HEK293 (cell line): ENCODE measurements around the gene ZC3H4.

ENCODE experiments used
- CTCF ChIA-PET: fragments of 350-600 bp; formaldehyde crosslinking; extraction: SDS; loops from one replicate; lab custom pipeline; 2021; ENCODE audit warnings: antibody characterized with exemption; lab: Yijun Ruan, JAX
- POLR2A ChIA-PET: fragments of 300-600 bp; formaldehyde crosslinking; extraction: SDS; loops from one replicate; lab custom pipeline; 2020; ENCODE audit warnings: antibody characterized with exemption, inconsistent platforms; lab: Yijun Ruan, JAX
- H3K27ac ChIP-seq: fragments of 200-500 bp; sonication (Bioruptor generic); 2 replicates; pipeline ENCODE4 v1.5.1; 2014; ENCODE audit warnings: low read depth, low read length, control low read depth, inconsistent platforms; ENCODE audit errors: extremely low read depth
- H3K36me3 ChIP-seq, 2 experiments: fragments of 200-500 bp in 1 of 2; sonication (Bioruptor generic) in 1 of 2; 1 replicate in 1 of 2; 2 replicates in 1 of 2; pipeline ENCODE4 v1.5.1; 2014 to 2017; ENCODE audit warnings: inconsistent platforms in 2 of 2, low read length in 2 of 2; ENCODE audit not compliant: control insufficient read depth in 2 of 2, insufficient read depth in 1 of 2
- H3K4me1 ChIP-seq: fragments of 200-500 bp; sonication (Bioruptor generic); 2 replicates; pipeline ENCODE4 v1.5.1; 2014; ENCODE audit warnings: mild to moderate bottlenecking, low read length, inconsistent platforms; ENCODE audit not compliant: control insufficient read depth, insufficient read depth
- H3K4me3 ChIP-seq: 2 replicates; pipeline ENCODE4 v1.5.1; 2011; ENCODE audit warnings: low read depth, mild to moderate bottlenecking, control low read depth, low read length, moderate library complexity
- H3K9me3 ChIP-seq: fragments of 200-500 bp; sonication (Bioruptor generic); 2 replicates; pipeline ENCODE4 v1.5.1; 2014; ENCODE audit warnings: low read depth, low read length, inconsistent platforms; ENCODE audit not compliant: control insufficient read depth, insufficient read depth
- FEZF1 ChIP-seq: fragments of 450-650 bp; formaldehyde crosslinking; IDR thresholded peaks from 2 replicates; pipeline ENCODE4 v1.5.1; 2016; ENCODE audit warnings: missing biosample characterization, missing genetic modification characterization
- ZBTB20 ChIP-seq: fragments of 450-650 bp; formaldehyde crosslinking; IDR thresholded peaks from 2 replicates; pipeline ENCODE4 v1.5.1; 2016; ENCODE audit warnings: missing biosample characterization, missing genetic modification characterization
- ZNF18 ChIP-seq: fragments of 450-650 bp; formaldehyde crosslinking; IDR thresholded peaks from 2 replicates; pipeline ENCODE4 v1.5.1; 2016; ENCODE audit warnings: missing biosample characterization, missing genetic modification characterization
- ZNF184 ChIP-seq: fragments of 450-650 bp; IDR thresholded peaks from 2 replicates; pipeline ENCODE4 v1.5.1; 2018; ENCODE audit warnings: missing biosample characterization, mild to moderate bottlenecking, missing genetic modification characterization
- ZNF202 ChIP-seq: fragments of 450-650 bp; formaldehyde crosslinking; IDR thresholded peaks from 2 replicates; pipeline ENCODE4 v1.5.1; 2016; ENCODE audit warnings: missing biosample characterization, missing genetic modification characterization, borderline replicate concordance
- ZNF292 ChIP-seq: fragments of 450-650 bp; formaldehyde crosslinking; IDR thresholded peaks from 2 replicates; pipeline ENCODE4 v1.5.1; 2016; ENCODE audit warnings: low read depth, missing biosample characterization, missing genetic modification characterization, borderline replicate concordance
- ZNF335 ChIP-seq: fragments of 450-650 bp; formaldehyde crosslinking; conservative IDR thresholded peaks from 2 replicates; pipeline ENCODE4 v1.5.1; 2016; ENCODE audit warnings: missing biosample characterization, missing genetic modification characterization
- ZNF530 ChIP-seq: fragments of 450-650 bp; formaldehyde crosslinking; IDR thresholded peaks from 2 replicates; pipeline ENCODE4 v1.5.1; 2016; ENCODE audit warnings: low read depth, missing biosample characterization, missing genetic modification characterization
- ZNF658 ChIP-seq: fragments of 450-650 bp; formaldehyde crosslinking; IDR thresholded peaks from 2 replicates; pipeline ENCODE4; 2016; ENCODE audit warnings: missing biosample characterization, missing genetic modification characterization
- ZNF677 ChIP-seq: fragments of 450-650 bp; IDR thresholded peaks from 2 replicates; pipeline ENCODE4 v1.5.0; 2018; ENCODE audit warnings: missing biosample characterization, mild to moderate bottlenecking, missing genetic modification characterization, moderate library complexity
- ZNF837 ChIP-seq: fragments of 450-650 bp; formaldehyde crosslinking; IDR thresholded peaks from 2 replicates; pipeline ENCODE4 v1.5.1; 2016; ENCODE audit warnings: missing biosample characterization, missing genetic modification characterization
- ZNF843 ChIP-seq: fragments of 450-650 bp; formaldehyde crosslinking; IDR thresholded peaks from 2 replicates; pipeline ENCODE4 v1.5.1; 2016; ENCODE audit warnings: missing biosample characterization, missing genetic modification characterization
- ZSCAN23 ChIP-seq: fragments of 450-650 bp; formaldehyde crosslinking; IDR thresholded peaks from 2 replicates; pipeline ENCODE4 v1.5.1; 2016; ENCODE audit warnings: missing biosample characterization, missing genetic modification characterization
- TF ChIP-seq, protein P1 (sequence below): fragments of 450-650 bp; formaldehyde crosslinking; IDR thresholded peaks from 2 replicates; pipeline ENCODE4; 2016; ENCODE audit warnings: missing biosample characterization, missing genetic modification characterization
- TF ChIP-seq, protein P2 (sequence below): fragments of 450-650 bp; formaldehyde crosslinking; IDR thresholded peaks from 2 replicates; pipeline ENCODE4 v1.5.1; 2016; ENCODE audit warnings: missing biosample characterization, missing genetic modification characterization

Gene ZC3H4

DNA sequence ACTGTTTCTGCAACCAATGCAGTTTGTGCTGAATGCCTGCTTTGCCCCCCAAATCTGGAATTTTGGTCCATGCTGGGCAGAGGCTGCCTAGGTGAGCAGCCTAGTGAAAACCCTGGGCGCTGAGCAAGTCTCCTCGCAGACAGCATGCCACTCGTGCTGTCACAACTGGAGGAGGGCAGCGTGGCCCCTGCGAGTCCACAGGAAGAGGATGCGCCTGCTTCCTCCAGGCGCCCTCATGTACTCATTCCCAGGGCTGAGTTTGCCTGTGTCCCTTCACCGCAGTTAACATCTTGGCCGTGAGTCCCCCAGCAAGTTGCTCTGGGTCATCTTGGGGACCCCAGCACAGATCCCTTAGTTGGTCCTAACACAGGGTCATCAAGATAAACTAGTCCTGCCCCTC lies 39.0 kb downstream of the ZC3H4 start:
- CTCF ChIA-PET, result no interaction called here
- Histone ChIP-seq H3K27ac (no peak overlapping the region), H3K36me3 (peaks cover 42 to 91% of the 10 kb centered on the region in 2 experiments; a peak in 2 of 3 replicates), H3K9me3 (no peaks in the 10 kb centered on the region), H3K4me1 (no peaks in the 10 kb centered on the region), H3K4me3 (no peak overlapping the region)
- POLR2A ChIA-PET, result no interaction called here
- no peak for TF ChIP-seq ZNF677 (tag by site-specific recombination)
- TF ChIP-seq ZNF184, result no peak
- no peak for TF ChIP-seq ZNF843 (tag by site-specific recombination)
- no peak for TF ChIP-seq ZNF292
- no peak for TF ChIP-seq FEZF1
- TF ChIP-seq ZNF18 (tag by site-specific recombination), result no peak
- no peak for TF ChIP-seq ZNF202 (tag by site-specific recombination)
- no peak for TF ChIP-seq ZNF530 (tag by site-specific recombination)

DNA sequence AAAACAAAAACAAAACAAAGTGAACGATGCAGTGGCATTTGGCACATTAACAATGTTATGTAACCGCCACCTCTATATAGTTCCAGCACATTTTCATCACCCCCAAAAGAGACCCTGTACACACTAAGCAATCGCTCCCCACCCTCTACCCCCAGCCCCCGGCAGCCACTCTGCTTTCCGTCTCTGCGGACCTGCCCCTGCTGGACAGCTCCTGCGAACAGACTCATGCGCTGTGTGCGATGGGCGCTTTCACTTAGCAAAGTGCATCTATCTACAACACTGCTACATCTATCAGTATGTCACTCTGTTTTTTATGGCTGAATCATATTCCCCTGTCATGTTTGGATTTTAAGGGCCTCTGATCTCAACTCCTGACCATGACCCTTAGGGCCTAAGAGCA lies 40.0 kb downstream of the ZC3H4 start:
- no peaks in the 10 kb centered on the region for H3K9me3 ChIP-seq
- no peak overlapping the region for H3K27ac ChIP-seq

DNA sequence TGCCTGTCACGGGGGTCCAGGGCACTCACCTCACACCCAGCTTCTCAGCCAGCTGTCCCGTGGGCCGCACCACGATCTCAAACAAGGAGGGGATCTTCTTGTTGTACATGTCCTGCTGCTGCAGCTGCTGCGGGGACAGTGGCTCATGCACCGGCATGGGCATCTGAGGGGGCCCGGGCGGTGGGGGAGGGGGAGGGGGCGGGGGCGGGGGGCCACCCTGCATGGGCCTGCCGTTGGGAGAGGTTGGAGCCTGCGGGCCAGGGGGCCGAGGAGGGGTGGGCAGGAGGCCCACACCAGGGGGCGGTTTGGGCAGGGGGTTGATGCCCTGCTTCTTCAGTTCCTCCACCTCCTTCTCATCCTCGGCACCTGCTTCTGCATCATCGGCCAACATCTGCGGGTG lies 41.3 kb downstream of the ZC3H4 start:
- no peak overlapping the region for H3K4me3 ChIP-seq
- H3K36me3 ChIP-seq, result peaks cover 24 to 94% of the 10 kb centered on the region in 2 experiments; a peak in 2 of 3 replicates
- H3K27ac ChIP-seq, result no peak overlapping the region
- H3K4me1 ChIP-seq, result no peaks in the 10 kb centered on the region
- H3K9me3 ChIP-seq, result no peaks in the 10 kb centered on the region
- ChIA-PET CTCF (no interaction called here), POLR2A (interaction anchor here (0.6 to 1.0 kb wide), 3 partner anchors 41 to 143 kb away, joined by 3 read pairs; partner anchors contain the start of gene ZC3H4)
- TF ChIP-seq ZNF837 (tag by site-specific recombination) (no peak), ZNF335 (tag by site-specific recombination) (no peak), ZSCAN23 (tag by site-specific recombination) (no peak), ZBTB20 (no peak)
- TF ChIP-seq, protein P1, sequence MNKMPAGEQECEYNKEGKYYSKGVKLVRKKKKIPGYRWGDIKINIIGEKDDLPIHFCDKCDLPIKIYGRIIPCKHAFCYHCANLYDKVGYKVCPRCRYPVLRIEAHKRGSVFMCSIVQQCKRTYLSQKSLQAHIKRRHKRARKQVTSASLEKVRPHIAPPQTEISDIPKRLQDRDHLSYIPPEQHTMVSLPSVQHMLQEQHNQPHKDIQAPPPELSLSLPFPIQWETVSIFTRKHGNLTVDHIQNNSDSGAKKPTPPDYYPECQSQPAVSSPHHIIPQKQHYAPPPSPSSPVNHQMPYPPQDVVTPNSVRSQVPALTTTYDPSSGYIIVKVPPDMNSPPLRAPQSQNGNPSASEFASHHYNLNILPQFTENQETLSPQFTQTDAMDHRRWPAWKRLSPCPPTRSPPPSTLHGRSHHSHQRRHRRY, result no peak
- TF ChIP-seq, all 188 proteins: peak for 0

More for the DNA sequence above, 40.0 kb downstream of the ZC3H4 start:
- TF ChIP-seq ZNF658 (tag by site-specific recombination), result no peak
- TF ChIP-seq, protein P2, sequence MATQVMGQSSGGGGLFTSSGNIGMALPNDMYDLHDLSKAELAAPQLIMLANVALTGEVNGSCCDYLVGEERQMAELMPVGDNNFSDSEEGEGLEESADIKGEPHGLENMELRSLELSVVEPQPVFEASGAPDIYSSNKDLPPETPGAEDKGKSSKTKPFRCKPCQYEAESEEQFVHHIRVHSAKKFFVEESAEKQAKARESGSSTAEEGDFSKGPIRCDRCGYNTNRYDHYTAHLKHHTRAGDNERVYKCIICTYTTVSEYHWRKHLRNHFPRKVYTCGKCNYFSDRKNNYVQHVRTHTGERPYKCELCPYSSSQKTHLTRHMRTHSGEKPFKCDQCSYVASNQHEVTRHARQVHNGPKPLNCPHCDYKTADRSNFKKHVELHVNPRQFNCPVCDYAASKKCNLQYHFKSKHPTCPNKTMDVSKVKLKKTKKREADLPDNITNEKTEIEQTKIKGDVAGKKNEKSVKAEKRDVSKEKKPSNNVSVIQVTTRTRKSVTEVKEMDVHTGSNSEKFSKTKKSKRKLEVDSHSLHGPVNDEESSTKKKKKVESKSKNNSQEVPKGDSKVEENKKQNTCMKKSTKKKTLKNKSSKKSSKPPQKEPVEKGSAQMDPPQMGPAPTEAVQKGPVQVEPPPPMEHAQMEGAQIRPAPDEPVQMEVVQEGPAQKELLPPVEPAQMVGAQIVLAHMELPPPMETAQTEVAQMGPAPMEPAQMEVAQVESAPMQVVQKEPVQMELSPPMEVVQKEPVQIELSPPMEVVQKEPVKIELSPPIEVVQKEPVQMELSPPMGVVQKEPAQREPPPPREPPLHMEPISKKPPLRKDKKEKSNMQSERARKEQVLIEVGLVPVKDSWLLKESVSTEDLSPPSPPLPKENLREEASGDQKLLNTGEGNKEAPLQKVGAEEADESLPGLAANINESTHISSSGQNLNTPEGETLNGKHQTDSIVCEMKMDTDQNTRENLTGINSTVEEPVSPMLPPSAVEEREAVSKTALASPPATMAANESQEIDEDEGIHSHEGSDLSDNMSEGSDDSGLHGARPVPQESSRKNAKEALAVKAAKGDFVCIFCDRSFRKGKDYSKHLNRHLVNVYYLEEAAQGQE (tag by site-specific recombination), result peak; percentile 80
- ChIA-PET CTCF (interaction anchor here (0.9 to 1.5 kb wide), 2 partner anchors 37 to 60 kb away, joined by 3 to 4 read pairs; no protein-coding TSS in a partner anchor), POLR2A (no interaction called here)
- H3K36me3 ChIP-seq, result peaks cover 35 to 93% of the 10 kb centered on the region in 2 experiments; a peak in 2 of 3 replicates
- H3K4me1 ChIP-seq, result no peaks in the 10 kb centered on the region
- H3K4me3 ChIP-seq, result no peak overlapping the region
